Measurements from ENCODE around the gene SULT2B1. TPM values are rescaled to one million over a fixed set of nuclear protein-coding genes. Genes with fewer than 3 reads are reported as not detected.

Gene SULT2B1
- total RNA-seq, 2 experiments from 2014 or later, result not detected

DNA sequence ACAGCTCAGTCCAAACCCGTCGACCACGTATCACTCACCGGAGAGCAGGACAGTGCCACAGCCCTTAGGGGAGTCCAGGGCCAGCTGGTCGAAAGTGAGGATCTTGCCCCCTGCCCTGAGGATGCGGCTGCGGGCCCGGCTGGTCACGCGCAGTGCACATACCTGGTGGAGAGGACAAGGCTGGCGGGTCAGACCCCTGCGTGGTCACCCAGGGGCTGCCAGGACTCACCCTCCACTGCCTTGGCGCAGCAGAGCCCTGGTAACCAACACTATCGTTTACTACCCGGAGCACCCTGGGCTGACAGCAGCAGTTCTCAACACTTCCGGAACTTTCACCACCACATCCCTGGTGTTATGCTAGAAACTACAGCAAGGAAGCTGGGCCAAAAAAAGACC is 64.1 kb downstream of the SULT2B1 start:
- ATAC-seq (no peak), DNase-seq (no peak)
- H3K4me1 Mint-ChIP-seq, result peaks cover 33% of the 10 kb centered on the region
- peak overlapping the region; percentile 98 for H3K4me3 Mint-ChIP-seq
- H3K9me3 Mint-ChIP-seq (ENCODE audit: low read depth), result no peaks in the 10 kb centered on the region
- peaks cover 42% of the 10 kb centered on the region for H3K36me3 Mint-ChIP-seq
- no peaks in the 10 kb centered on the region for H3K27me3 Mint-ChIP-seq
- CTCF ChIA-PET, result interaction anchor here (2.3 to 2.6 kb wide), 2 partner anchors 8 to 27 kb away, joined by 9 to 12 read pairs; no protein-coding TSS in a partner anchor
- H3K27ac Mint-ChIP-seq, result peak overlapping the region; percentile 99

- Mint-ChIP-seq H3K27me3 (no peaks in the 10 kb centered on the region), H3K36me3 (peaks cover 45% of the 10 kb centered on the region)
- ATAC-seq, result no peak
These were observed 64.6 kb downstream of the SULT2B1 start for GRCh38 chr19:48616491-48617056.

GRCh38 chr19:48617146-48617937 is 65.4 kb downstream of the SULT2B1 start:
- no peak for DNase-seq
- H3K4me3 Mint-ChIP-seq, result peak overlapping the region; percentile 98
- CTCF ChIA-PET, result interaction anchor here (0.7 to 2.6 kb wide), 6 partner anchors 9 to 357 kb away, joined by 3 to 12 read pairs (median 4); partner anchors contain the start of gene KDELR1
- peaks cover 41% of the 10 kb centered on the region for H3K4me1 Mint-ChIP-seq
- no peaks in the 10 kb centered on the region for H3K9me3 Mint-ChIP-seq (ENCODE audit: low read depth)
- H3K36me3 Mint-ChIP-seq, result peaks cover 49% of the 10 kb centered on the region
- no peak for ATAC-seq
- no peaks in the 10 kb centered on the region for H3K27me3 Mint-ChIP-seq
- H3K27ac Mint-ChIP-seq, result peak overlapping the region; percentile 99

More at GRCh38 chr19:48616491-48617056, 64.6 kb downstream of the SULT2B1 start:
- no peak for DNase-seq
- Mint-ChIP-seq H3K9me3 (ENCODE audit: low read depth) (no peaks in the 10 kb centered on the region), H3K4me1 (peaks cover 36% of the 10 kb centered on the region), H3K4me3 (peak overlapping the region; percentile 98), H3K27ac (peak overlapping the region; percentile 99)
- CTCF ChIA-PET, result interaction anchor here (0.7 to 2.6 kb wide), 3 partner anchors 8 to 225 kb away, joined by 3 to 12 read pairs (median 9); partner anchors contain the start of gene KDELR1

GRCh38 chr19:48618278-48618915 is 66.4 kb downstream of the SULT2B1 start:
- H3K9me3 Mint-ChIP-seq (ENCODE audit: low read depth), result no peaks in the 10 kb centered on the region
- H3K36me3 Mint-ChIP-seq, result peaks cover 53% of the 10 kb centered on the region
- DNase-seq, result no peak
- H3K4me3 Mint-ChIP-seq, result peak overlapping the region; percentile 98
- CTCF ChIA-PET, result interaction anchor here (1.2 to 2.6 kb wide), 6 partner anchors 10 to 125 kb away, joined by 3 to 12 read pairs (median 5); partner anchors contain the start of gene CA11
- peaks cover 45% of the 10 kb centered on the region for H3K4me1 Mint-ChIP-seq
- H3K27ac Mint-ChIP-seq, result peak overlapping the region; percentile 99
- no peaks in the 10 kb centered on the region for H3K27me3 Mint-ChIP-seq
- no peak for ATAC-seq

GRCh38 chr19:48618916-48619691 is 67.1 kb downstream of the SULT2B1 start, which contains the start of the genes RPL18 and SPHK2:
Gene RPL18 (minus strand): TSS chr19:48619178. CDS start chr19:48619143, 35 bp downstream.
Gene SPHK2 (plus strand): TSS chr19:48619506. CDS start chr19:48620515, 1,009 bp downstream.
- peaks cover 59% of the 10 kb centered on the region for H3K36me3 Mint-ChIP-seq
- CTCF ChIA-PET, result interaction anchor here (1.0 to 1.5 kb wide), 5 partner anchors 9 to 126 kb away, joined by 3 to 5 read pairs (median 5); partner anchors contain the start of gene CA11
- DNase-seq (peak; percentile 98), ATAC-seq (peak; percentile 79)
- no peaks in the 10 kb centered on the region for H3K27me3 Mint-ChIP-seq
- no peaks in the 10 kb centered on the region for H3K9me3 Mint-ChIP-seq (ENCODE audit: low read depth)
- H3K4me3 Mint-ChIP-seq, result peak within 1 kb of the TSS; percentile 98
- H3K4me1 Mint-ChIP-seq, result peaks cover 51% of the 10 kb centered on the region
- H3K27ac Mint-ChIP-seq, result peak within 1 kb of the TSS; percentile 99

DNA sequence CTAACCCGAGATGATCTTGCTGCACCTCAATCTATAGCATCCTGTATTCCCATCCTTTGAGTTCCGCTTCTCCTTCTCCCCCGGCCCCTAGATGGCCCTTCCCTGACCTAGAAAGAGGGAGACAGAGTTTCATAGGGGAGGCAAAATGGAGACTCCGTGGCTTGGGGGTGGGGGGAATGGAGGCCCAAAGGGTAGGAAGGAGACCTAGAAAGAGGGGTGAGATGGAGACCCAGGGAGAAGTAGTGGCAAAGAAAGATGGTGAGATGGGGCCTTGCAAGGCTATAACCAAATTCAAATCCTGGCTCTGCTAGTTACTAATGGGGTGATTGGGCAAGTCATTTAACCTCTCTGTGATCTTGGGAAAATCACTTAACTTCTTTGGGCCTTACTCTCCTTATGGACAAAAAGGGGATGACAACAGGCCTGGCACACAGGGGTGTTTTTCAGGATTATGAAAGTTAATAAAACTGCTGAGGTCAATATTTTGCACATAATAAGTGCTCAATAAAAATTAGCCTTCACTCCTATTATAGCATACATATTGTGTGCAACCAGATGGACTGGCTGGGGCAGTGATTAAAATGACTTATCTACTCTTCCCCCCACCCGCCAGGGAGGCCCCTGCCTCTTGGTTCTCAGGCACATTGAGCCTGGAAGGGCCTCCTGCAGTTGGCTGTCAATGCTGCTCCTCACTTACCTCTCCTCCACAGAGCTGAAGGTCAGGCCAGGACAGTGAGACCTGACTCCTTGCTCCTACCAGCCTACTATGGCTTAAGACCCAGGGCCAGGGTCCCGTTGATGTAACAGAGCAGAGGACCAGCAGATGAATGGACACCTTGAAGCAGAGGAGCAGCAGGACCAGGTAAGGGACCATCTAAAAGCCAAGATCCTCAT is 68.0 kb downstream of the SULT2B1 start:
- H3K9me3 Mint-ChIP-seq (ENCODE audit: low read depth), result no peaks in the 10 kb centered on the region
- peaks cover 56% of the 10 kb centered on the region for H3K36me3 Mint-ChIP-seq
- CTCF ChIA-PET, result interaction anchor here (1.0 to 1.5 kb wide), 5 partner anchors 8 to 127 kb away, joined by 3 to 5 read pairs (median 5); partner anchors contain the start of gene CA11
- H3K4me1 Mint-ChIP-seq, result peaks cover 56% of the 10 kb centered on the region
- peak overlapping the region; percentile 99 for H3K27ac Mint-ChIP-seq
- H3K27me3 Mint-ChIP-seq, result no peaks in the 10 kb centered on the region
- ATAC-seq (no peak), DNase-seq (no peak)
- H3K4me3 Mint-ChIP-seq, result peak overlapping the region; percentile 98

DNA sequence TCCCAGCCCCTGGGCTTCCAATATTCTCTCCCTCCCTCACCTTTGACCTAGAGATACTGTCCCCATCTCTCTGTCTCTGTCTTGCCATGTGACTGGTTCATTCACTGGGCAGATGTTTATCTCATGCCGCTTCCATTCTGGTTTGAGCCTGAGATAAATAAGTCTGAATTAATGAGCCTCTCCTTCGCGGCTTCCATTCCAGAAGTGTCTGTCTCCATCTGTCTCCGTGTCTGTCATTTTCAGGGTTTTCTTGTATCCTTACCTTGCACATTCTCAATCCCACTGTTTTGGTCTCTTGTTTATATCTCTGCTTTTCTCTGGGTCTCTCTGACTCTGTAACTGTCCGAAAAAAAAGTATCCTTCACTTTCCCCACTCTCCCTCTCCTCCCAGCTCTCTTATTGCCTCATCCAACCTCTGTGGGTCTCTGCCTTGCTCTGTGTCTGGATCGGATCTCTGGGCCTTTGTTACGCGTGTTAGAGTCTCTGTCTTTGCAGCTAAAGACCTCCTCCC is 71.6 kb downstream of the SULT2B1 start:
- Mint-ChIP-seq H3K27me3 (no peaks in the 10 kb centered on the region), H3K9me3 (ENCODE audit: low read depth) (no peaks in the 10 kb centered on the region), H3K27ac (peak overlapping the region; percentile 93), H3K4me3 (peak overlapping the region; percentile 75), H3K4me1 (peaks cover 58% of the 10 kb centered on the region), H3K36me3 (peaks cover 26% of the 10 kb centered on the region)
- DNase-seq (no peak), ATAC-seq (no peak)
- CTCF ChIA-PET, result interaction anchor here (0.7 to 1.7 kb wide), 4 partner anchors 9 to 39 kb away, joined by 3 to 5 read pairs (median 4); partner anchors contain the start of gene CA11

- Mint-ChIP-seq H3K9me3 (ENCODE audit: low read depth) (no peaks in the 10 kb centered on the region), H3K4me3 (peak overlapping the region; percentile 75), H3K36me3 (peaks cover 25% of the 10 kb centered on the region), H3K27ac (peak overlapping the region; percentile 93), H3K4me1 (peaks cover 60% of the 10 kb centered on the region), H3K27me3 (no peaks in the 10 kb centered on the region)
- ATAC-seq (peak; percentile 87), DNase-seq (peak; percentile 99)
- CTCF ChIA-PET, result interaction anchor here (0.7 to 1.7 kb wide), 4 partner anchors 9 to 40 kb away, joined by 3 to 5 read pairs (median 4); partner anchors contain the start of gene CA11
These were observed 72.2 kb downstream of the SULT2B1 start for GRCh38 chr19:48624067-48624594.

DNA sequence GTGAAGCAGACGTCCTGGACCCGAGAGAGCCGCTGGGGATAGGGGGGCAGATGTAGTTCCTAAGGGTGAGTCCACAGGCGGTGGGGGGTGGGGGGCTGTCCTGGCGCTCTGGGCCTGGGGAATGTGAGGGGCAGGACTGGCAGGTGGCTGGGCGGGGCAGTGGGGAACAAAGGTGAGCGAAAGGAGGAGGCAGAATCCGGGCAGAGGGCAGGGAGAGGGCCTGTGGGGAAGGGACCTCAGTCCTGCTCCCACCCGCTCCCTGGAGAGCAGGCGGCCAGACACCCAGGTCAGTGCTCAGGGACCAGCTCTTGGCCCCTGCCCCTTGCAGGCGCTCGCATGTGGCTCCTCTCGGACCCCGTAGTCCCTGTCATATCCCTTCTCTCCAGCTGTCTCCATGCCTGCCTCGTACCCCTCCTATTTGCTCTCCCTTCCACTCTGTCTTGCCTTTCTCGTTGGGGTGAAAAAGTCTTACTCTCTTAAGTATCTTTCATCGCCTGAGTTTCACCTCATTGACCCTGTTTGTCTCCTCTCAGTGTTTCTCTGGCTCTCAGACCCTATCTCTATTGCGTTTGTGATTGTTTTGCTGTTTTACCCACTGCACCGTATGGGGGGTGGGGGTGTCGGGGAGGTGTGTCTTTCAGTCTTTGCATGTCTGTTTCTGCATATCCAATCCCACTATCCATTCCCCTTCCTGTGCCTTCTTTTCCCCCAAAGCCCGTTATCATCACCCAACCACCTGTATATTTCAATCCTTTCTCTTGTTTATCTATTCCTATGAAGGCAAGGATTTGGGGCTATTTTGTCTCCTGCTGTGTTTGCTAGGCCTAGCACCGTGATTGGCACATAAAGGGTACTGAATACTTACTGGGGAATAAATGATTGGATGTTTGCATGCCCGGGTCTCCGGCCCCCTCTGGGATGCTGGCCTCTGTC is 73.1 kb downstream of the SULT2B1 start:
- Mint-ChIP-seq H3K4me1 (peaks cover 53% of the 10 kb centered on the region), H3K4me3 (peak overlapping the region; percentile 75), H3K27ac (peak overlapping the region; percentile 89), H3K36me3 (peaks cover 22% of the 10 kb centered on the region), H3K9me3 (ENCODE audit: low read depth) (no peaks in the 10 kb centered on the region), H3K27me3 (no peaks in the 10 kb centered on the region)
- CTCF ChIA-PET, result interaction anchor here (1.7 kb wide), 1 partner anchor 8 kb away, joined by 5 read pairs; no protein-coding TSS in a partner anchor
- no peak for ATAC-seq
- no peak for DNase-seq

DNA sequence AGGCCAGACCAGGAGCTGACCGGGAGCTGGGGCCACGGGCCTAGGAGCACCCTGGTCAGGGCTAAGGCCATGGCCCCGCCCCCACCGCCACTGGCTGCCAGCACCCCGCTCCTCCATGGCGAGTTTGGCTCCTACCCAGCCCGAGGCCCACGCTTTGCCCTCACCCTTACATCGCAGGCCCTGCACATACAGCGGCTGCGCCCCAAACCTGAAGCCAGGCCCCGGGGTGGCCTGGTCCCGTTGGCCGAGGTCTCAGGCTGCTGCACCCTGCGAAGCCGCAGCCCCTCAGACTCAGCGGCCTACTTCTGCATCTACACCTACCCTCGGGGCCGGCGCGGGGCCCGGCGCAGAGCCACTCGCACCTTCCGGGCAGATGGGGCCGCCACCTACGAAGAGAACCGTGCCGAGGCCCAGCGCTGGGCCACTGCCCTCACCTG is 73.9 kb downstream of the SULT2B1 start:
- H3K9me3 Mint-ChIP-seq (ENCODE audit: low read depth), result no peaks in the 10 kb centered on the region
- no peak for DNase-seq
- ATAC-seq, result no peak
- H3K27ac Mint-ChIP-seq, result no peak overlapping the region
- H3K36me3 Mint-ChIP-seq, result peaks cover 22% of the 10 kb centered on the region
- H3K27me3 Mint-ChIP-seq, result no peaks in the 10 kb centered on the region
- peaks cover 51% of the 10 kb centered on the region for H3K4me1 Mint-ChIP-seq
- no peak overlapping the region for H3K4me3 Mint-ChIP-seq
- CTCF ChIA-PET, result interaction anchor here (0.6 kb wide), 1 partner anchor 56 kb away, joined by 3 read pairs; no protein-coding TSS in a partner anchor
